ENCODE measurements around the gene PRKAG2. TPM values are rescaled to one million over a fixed set of nuclear protein-coding genes. Genes with fewer than 3 reads are reported as not detected.

Gene PRKAG2
- total and polyA plus RNA-seq, 2 of the 8 experiments (the other 6 are each of a cell fraction or from before 2014, with no cell fraction given), result 7.5 to 18.1 TPM

- TF ChIP-seq ATF2 (IDR thresholded peaks at IDR 0.05; ENCODE audit: low read length) (no peak), JUN (IDR thresholded peaks at IDR 0.05; ENCODE audit: low read depth, low read length) (no peak), CTCF (IDR thresholded peaks at IDR 0.05; ENCODE audit: control extremely low read depth in 1 of 3, insufficient read depth in 1 of 3, low read depth in 1 of 3, low read length in 3 of 3) (no peak), SRF (IDR thresholded peaks at IDR 0.05; ENCODE audit: low read depth, low read length) (no peak), CHD1 (IDR thresholded peaks at IDR 0.05; ENCODE audit: low read depth, low read length) (no peak)
Measured at GRCh38 chr7:151592868-151593486, 283.9 kb downstream of the PRKAG2 start (continued).

Measured in H1 (cell line).